Activated CD4-positive, CD25-positive, alpha-beta regulatory T cell treated with anti-CD3 and anti-CD28 coated beads, Interleukin-2, amount 50 U/mL, for 72 hours (primary cell): Measurements from ENCODE around the gene EP400.
A peak's percentile ranks its signal among the peaks of the same experiment; 100 is the strongest.
"Not testable (repeated sequence)": the region's sequence is repeated elsewhere in the genome, so short reads cannot be mapped to it uniquely, and the experiment has no call there.

Experiments
- DNase-seq: peaks from one replicate; pipeline ENCODE4 v3.0.0; 2021

The EP400 gene

DNA sequence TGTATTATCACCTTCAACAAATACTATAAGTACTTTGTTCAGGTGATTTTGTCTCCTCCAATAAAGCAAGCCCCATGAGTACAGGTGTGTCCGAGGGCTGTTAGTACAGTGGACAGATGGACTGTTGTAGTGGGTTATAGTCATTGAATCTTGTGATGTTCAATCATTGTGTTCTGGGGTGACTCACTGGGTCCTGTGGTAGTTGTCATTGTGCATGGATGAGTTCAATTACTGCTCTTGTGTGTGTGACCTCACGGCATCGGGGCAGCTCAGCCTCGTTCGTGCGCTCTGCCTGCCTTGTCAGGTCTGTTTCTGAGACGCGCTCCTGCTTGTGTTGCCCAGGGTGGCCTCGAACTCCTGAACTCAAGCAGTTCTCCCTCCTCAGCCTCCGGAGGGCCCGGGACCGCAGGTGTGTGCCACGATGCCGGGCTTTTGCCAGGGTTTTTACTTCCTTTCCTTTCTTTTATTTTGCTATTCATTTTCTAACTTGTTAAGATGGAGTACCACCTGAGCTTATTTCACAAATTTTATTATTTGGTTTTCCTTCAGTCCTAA, 122.2 kb downstream of the EP400 start:
- DNase-seq: no peak

DNA sequence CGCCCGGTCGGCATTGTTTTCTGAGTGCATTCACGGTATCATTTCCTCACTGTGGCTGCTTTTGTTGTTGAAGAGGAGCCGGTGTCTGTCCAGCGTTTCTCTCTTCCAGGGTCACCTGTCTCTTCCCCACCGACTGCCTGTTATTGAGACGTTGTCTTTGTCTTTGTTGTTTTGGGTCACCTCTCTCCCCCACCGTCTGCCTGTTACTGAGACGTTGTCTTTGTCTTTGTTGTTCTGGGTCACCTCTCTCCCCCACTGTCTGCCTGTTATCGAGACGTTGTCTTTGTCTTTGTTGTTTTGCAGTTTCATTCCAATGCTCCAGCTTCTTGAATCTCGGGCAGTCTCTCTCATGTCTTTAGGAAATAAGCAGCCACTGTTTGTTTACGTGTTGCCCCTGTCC, 124.5 kb downstream of the EP400 start:
- no peak for DNase-seq

DNA sequence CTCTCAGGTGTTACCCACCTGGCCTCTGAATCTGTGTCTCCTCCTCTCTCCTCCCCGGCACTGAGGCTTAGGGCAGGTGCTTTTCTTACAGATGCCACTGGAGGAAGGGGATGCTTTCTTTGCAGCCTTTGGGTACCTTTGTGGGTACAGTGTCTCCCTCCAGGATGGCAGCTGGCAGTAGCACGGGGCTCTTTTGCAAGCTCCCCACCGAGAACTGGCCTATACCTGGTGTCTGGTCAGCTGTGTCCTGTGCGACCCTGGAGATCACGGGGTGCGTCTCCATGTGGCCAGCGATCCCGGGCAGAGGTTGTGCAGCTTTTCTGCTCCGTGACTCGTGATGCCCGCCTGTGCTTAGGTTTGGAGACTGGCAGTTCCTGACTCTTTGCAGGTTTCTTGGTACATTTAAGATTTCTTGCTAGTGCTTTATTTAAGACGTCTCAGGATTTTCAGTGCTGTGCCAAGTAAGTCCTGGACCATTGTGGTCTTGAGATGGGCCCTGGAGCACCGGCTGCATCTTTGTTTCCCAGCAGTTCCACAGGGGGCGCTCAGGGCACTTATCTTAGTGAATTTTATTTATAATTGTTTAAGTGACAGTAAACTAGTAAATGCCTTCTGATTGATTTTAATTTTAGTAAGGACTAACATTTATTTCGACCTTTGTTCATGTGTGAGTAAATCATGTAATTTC, 125.4 kb downstream of the EP400 start:
- no peak for DNase-seq

DNA sequence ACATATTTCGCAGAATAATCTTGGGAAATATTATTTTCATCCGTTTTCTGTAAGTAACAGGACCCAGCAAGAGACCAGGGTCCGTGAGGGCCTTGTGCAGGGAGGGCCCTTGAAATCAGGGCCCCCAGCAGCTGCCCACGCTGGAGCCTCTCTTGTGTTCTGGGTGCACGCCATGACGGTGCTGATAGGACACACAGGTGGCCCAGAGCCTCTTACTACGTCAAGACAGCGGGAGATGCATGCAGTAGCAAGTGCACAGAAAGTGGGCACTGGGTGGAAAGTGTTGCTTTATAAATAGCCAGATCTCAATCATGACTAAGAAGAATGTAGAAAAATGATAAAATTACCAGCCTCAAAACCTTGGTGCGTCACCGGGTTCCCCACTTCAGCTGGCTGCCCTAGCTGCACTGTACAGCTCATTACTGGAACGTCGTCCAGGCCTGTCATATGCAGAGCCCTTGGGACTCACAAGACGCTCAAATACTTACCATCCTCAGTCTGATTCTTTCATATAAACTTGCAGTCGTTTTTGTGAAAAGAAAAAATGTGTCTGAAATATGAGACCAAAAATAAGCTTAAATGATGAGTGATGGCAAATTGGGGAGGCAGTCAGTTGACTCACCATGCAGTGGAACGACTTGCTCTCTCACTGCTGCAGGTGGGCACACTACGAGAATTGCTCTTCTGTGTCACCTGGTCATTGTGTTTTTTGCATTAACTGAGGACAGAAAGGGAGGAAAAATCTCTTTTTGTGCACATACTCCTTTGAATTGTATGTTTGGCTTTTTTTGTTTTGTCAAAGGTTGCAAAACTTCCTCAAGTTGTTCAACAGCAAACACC, 126.2 kb downstream of the EP400 start:
- DNase-seq: no peak

- DNase-seq: no peak
Measured at GRCh38 chr12:132076711-132077110, 127.0 kb downstream of the EP400 start.

- no peak for DNase-seq
Measured at GRCh38 chr12:132077322-132078100, 127.8 kb downstream of the EP400 start.

DNA sequence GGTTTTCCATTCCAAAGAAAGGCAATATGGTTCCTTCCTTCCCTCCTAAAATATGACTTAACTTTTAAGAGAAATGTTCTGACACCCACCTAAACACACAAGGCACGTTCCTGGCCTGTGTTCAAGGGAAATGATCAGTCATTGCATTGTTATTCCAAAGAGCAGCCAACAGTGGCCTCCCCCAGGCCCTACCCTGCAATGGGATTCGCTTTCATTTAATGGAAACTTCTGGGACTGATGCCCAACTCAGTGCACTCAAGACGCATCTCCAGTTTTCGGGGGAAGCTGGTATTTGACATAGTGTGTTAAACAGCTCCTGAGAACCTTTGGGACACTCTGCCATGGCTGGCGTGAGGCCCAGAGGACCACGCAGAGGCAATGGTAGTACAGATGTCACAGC, 128.4 kb downstream of the EP400 start:
- no peak for DNase-seq

DNA sequence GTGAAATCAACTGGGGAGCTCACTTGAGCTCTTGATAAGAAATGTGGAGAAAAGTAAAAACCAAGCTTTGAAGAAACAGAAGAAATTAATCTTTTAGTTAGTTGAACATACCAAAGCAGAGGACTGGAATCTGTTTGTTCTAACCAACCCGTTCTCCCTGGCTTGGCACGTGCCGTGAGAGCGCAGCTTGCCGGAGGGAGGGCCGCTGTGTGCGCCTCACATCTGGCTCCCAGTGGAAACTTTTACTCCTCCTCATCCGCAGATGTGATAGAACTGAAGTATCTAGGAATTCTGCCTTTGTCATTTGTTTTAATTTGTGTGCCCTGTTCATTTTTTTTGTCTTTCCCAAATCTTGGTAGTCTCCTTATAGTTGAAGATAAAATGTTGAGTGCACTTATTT, 129.5 kb downstream of the EP400 start:
- DNase-seq: no peak

- DNase-seq: no peak
Measured at GRCh38 chr12:132079695-132080094, 130.0 kb downstream of the EP400 start.

DNA sequence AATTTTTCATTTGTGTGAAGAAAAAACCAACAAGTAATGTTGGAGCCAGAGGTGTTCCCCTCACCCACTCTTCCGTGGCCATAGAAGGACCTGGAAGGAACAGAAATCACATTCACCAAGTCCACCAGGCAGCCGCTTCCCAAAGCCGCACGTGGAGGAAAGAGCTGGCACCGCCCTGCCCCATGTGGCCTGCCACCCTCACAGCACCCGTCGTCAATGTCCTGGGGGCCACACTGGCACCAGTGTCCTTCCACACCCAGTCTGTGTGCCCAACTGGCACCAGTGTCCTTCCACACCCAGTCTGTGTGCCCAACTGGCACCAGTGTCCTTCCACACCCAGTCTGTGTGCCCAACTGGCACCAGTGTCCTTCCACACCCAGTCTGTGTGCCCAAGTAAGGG, 130.8 kb downstream of the EP400 start:
- DNase-seq: not testable (repeated sequence)

DNA sequence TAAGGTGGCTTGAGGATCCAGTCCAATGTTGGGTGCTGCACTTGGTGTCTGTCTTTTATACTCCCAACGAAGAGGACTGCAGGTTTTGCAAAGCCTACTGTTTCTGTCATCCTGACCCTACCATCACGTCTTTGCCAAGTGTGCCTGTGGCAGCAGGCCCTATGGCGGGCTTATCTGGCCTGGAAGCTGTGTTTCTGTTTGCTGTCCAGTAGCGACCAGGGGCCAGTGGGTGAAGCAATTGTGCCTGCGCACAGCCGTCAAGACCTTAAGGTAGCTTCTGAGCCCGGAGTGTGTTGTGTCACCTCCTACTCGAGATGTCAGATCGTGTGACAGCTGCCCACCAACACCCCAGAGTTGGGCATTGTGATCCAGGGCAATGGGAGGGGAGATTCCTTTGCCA, 131.7 kb downstream of the EP400 start:
- no peak for DNase-seq

- DNase-seq: no peak
Measured at GRCh38 chr12:132083614-132083940, 133.8 kb downstream of the EP400 start.

- peak; percentile 89 for DNase-seq
Measured at GRCh38 chr12:132083941-132084620, 134.3 kb downstream of the EP400 start.

- DNase-seq: peak; percentile 66
Measured at GRCh38 chr12:132084621-132085290, 135.0 kb downstream of the EP400 start.

- no peak for DNase-seq
Measured at GRCh38 chr12:132085291-132085635, 135.5 kb downstream of the EP400 start.

- DNase-seq: no peak
Measured at GRCh38 chr12:132089407-132089910, 139.7 kb downstream of the EP400 start.

GRCh38 chr12:132094269-132094891, 144.6 kb downstream of the EP400 start:
- DNase-seq: no peak

DNA sequence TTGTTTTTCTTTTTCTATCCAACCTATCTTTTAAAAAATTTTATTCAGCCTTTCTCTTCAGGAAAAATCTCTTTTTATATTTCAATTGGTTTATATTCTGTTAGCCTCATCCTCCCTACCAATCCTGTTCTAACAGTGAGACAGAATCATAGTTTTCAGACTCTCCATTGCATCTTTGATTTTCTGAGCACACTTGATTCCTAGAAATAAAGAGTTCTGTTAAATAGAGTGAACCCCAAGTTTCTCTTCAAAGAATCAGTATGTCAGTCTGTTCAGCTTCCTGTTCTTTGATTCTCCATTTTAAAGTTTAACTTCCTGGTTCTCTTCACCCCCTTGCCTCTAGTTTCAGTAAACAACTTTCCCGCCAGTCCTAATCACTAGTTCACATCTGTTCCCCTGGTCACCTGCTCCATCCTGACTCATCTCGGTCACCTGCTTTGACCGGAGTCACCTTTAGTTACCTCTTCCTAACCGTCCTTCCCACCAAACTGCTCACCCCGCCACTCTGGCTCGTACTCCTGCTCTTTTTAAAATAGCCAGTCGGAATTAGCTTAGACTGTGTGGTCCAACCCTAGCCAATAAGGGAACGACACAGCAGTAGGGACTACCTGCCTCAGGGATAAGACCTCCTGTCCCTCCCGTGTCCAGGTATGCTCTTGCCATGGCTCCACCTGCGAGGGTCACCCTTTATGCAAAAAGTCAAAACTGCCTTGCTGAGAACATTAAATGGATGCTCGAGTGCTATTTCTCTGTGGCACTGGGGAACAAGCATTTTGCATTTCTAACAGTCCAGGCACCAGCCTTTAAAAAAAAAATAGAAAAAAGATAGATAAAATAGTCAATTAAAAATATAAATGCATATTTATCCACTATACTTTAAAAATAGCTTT, 146.0 kb downstream of the EP400 start:
- no peak for DNase-seq

DNA sequence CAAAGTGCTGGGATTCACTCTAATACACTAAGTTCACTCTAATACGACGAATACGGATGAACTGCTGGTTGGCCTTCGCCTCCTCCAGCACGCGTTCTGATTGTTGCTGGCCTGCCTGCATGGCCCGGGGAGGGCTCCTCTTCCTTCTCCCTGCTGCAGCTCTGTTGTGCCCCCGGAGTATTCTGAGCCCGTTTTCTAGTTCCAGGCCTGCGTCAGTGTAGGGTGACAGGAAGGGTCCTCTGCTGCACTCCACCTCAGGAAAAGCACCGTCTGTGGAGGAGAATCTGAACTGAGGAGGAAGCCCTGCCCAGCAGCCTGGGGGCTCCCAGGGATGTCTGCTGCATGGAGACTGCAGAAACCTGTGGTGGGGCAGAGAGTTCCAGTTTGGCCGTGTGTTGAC, 150.0 kb downstream of the EP400 start:
- DNase-seq: no peak

DNA sequence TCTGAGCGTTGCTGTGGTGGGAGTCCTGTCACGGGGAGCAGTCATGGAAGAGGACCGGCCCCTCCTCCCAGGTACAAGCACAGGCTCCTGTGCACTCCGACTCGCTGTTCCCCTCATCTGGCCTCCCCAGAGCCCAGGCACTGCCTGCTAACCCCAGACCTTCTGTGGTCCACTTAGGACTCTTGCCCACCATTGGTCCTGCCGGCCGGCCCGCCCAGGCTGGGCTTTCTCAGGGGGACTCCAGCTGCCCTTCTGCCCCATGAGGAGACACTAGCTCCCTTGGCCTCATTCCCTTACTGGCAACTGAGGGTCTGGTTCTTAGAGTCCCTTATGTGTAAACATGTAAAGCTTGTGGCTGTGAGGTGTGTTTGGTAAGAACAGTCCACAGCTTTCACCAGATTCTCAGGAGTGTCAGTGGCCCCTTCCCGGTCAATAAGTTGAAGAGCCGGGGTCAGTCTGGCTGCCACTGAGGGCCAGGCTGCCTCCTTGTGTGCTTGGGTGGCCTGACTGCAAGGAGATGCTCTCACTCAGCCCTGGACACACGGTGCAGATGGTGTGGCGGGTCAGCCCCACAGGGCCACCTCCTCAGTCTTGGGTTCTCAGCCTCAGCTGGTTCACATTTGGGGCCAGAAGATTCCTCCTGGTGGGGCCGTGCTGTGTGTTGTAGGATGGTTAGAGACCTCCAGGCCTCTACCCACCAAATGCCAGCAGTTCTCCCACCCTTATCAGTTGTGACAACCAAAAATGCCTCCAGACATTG, 150.7 kb downstream of the EP400 start:
- DNase-seq: no peak
